CD4-positive, alpha-beta memory T cell (primary cell): ENCODE data around the gene P2RY1. TPM values are rescaled to one million over a fixed set of nuclear protein-coding genes. Genes with fewer than 3 reads are reported as not detected.
"Not testable (repeated sequence)": the region's sequence is repeated elsewhere in the genome, so short reads cannot be mapped to it uniquely, and the experiment has no call there.

Experiments
- CTCF ChIA-PET: fragments of 350-600 bp; sonication (Branson Sonifier 250); formaldehyde crosslinking; loops from one replicate; lab custom pipeline; 2021; ENCODE audit warnings: inconsistent platforms; ENCODE audit not compliant: partially characterized antibody; lab: Charles Lee
- POLR2A ChIA-PET: fragments of 350-600 bp; sonication (Branson Sonifier 250); formaldehyde crosslinking; loops from one replicate; lab custom pipeline; 2021; ENCODE audit not compliant: partially characterized antibody; lab: Charles Lee
- DNase-seq, 5 donors: peaks; one replicate each; pipeline versions ENCODE4 v3.0.0 to v3.0.0-alpha.2; 2020 to 2022; ENCODE audit warnings: mixed read lengths in 1 of 5
- H3K27ac ChIP-seq: one replicate; pipeline ENCODE4 v1.7.0; 2013; ENCODE audit warnings: low read depth, low read length
- H3K27me3 ChIP-seq: 2 replicates; pipeline ENCODE4 v1.7.0; 2013; ENCODE audit warnings: mild to moderate bottlenecking, low read length, moderate library complexity; ENCODE audit not compliant: insufficient read depth
- H3K36me3 ChIP-seq: 2 replicates; pipeline ENCODE4 v1.7.0; 2013; ENCODE audit warnings: mild to moderate bottlenecking, low read length, moderate library complexity; ENCODE audit not compliant: insufficient read depth
- H3K4me1 ChIP-seq: 2 replicates; pipeline ENCODE4 v1.7.0; 2013; ENCODE audit warnings: mild to moderate bottlenecking, low read length, moderate library complexity; ENCODE audit not compliant: insufficient read depth
- H3K4me3 ChIP-seq, 2 donors: one replicate each; pipeline ENCODE4 v1.7.0; 2013; ENCODE audit warnings: low read length in 2 of 2, mild to moderate bottlenecking in 1 of 2
- H3K9me3 ChIP-seq, 2 donors: one replicate each; pipeline ENCODE4 v1.7.0; 2013; ENCODE audit warnings: low read length in 2 of 2, control low read depth in 1 of 2; ENCODE audit not compliant: control insufficient read depth in 1 of 2
- H3K27ac Mint-ChIP-seq, 7 donors: one replicate each; pipeline ENCODE4 v1.8.0; 2020 to 2021; ENCODE audit warnings: mixed read lengths in 7 of 7, mild to moderate bottlenecking in 6 of 7, inconsistent platforms in 3 of 7, moderate library complexity in 3 of 7
- H3K27me3 Mint-ChIP-seq, 2 donors: one replicate each; pipeline ENCODE4 v1.8.0; 2020 to 2021; ENCODE audit warnings: mixed read lengths in 2 of 2
- H3K36me3 Mint-ChIP-seq, 2 donors: one replicate each; pipeline ENCODE4 v1.8.0; 2020 to 2021; ENCODE audit warnings: mixed read lengths in 2 of 2, inconsistent platforms in 1 of 2, mild to moderate bottlenecking in 1 of 2
- H3K4me1 Mint-ChIP-seq, 4 donors: one replicate each; pipeline ENCODE4 v1.8.0; 2020 to 2021; ENCODE audit warnings: mixed read lengths in 4 of 4, mild to moderate bottlenecking in 1 of 4
- H3K4me3 Mint-ChIP-seq, 8 donors: one replicate each; pipeline ENCODE4 v1.8.0; 2020 to 2021; ENCODE audit warnings: mixed read lengths in 8 of 8, mild to moderate bottlenecking in 7 of 8, moderate library complexity in 6 of 8, inconsistent platforms in 3 of 8
- H3K9me3 Mint-ChIP-seq, 8 donors: one replicate each; pipeline ENCODE4 v1.8.0; 2020 to 2021; ENCODE audit warnings: mixed read lengths in 8 of 8, mild to moderate bottlenecking in 5 of 8, inconsistent platforms in 3 of 8, moderate library complexity in 1 of 8
- intact Hi-C: fragments of 100-400 bp; cut with micrococcal nuclease; formaldehyde crosslinking; loops from one replicate; pipeline ENCODE4 v1.15.1; 2023
- polyA plus RNA-seq, 2 donors: library from polyadenylated mRNA; unstranded; fragments of 300-500 nt; fragmentation: Illumina TruSeq; gene quantifications; one replicate each; pipeline ENCODE4 v1.2.3, GENCODE V29; 2021
- total RNA-seq, 2 experiments: library from RNA; stranded (reverse); gene quantifications; one replicate each; pipeline ENCODE4 v1.2.3, GENCODE V29; 2021

The P2RY1 gene
- total and polyA plus RNA-seq, 4 experiments from 2014 or later: 0.08 to 0.09 TPM; not detected in 2

DNA sequence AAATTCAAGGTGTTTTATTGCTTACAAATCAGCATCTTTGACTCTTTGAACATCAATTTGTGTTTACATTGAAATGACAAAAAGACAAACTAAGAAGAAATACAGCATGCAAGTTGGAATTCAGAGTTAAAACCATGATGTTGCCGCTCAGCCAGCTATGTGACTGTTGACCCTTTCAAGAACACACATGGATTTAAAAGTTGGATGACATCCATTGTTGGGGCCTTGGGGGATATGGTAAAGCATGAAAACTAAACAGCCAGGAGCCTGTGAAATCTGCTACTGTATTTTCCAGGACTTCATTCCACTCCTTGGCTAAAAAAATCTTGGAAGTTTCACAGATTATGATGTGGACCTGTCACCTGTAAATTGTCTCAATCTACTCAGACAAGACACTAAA is 4.6 kb downstream of the P2RY1 start:
- ChIA-PET POLR2A (no interaction called here), CTCF (no interaction called here)
- Histone ChIP-seq H3K4me1 (peaks cover 3% of the 10 kb centered on the region), H3K36me3 (no peaks in the 10 kb centered on the region), H3K4me3 (no peak overlapping the region), H3K27ac (no peak overlapping the region), H3K27me3 (no peaks in the 10 kb centered on the region), H3K9me3 (no peaks in the 10 kb centered on the region)
- no peak for DNase-seq
- H3K27ac Mint-ChIP-seq: no peak overlapping the region
- H3K36me3 Mint-ChIP-seq: no peaks in the 10 kb centered on the region
- H3K9me3 Mint-ChIP-seq: peaks cover 0 to 1% (median 0%) of the 10 kb centered on the region in 8 donors
- peaks cover 15 to 18% of the 10 kb centered on the region in 2 donors for H3K27me3 Mint-ChIP-seq
- H3K4me1 Mint-ChIP-seq: peaks cover 4 to 18% (median 8%) of the 10 kb centered on the region in 4 donors
- intact Hi-C loops: no loop called here
- no peak overlapping the region for H3K4me3 Mint-ChIP-seq

DNA sequence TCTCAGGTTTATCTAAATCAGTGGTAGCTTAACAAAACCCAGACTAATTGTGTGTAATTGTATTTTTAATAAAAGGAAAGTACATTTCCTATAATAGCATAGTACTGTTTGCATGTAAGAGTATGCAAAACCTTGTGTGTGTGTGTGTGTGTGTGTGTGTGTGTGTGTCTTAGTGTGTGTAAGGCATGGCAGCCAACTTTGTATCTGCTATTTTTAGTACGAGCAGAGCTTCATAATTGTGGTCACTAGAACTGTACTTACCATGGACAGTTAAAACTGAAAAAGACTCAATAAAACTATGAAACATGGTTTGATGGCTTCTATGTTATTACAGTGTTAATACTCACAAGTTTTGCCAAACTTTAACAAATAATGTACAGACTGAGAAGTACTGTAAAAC is 6.2 kb downstream of the P2RY1 start:
- H3K4me1 Mint-ChIP-seq: peaks cover 0 to 5% (median 3%) of the 10 kb centered on the region in 4 donors
- H3K4me3 Mint-ChIP-seq: no peak overlapping the region
- no peaks in the 10 kb centered on the region for H3K36me3 ChIP-seq
- ChIA-PET POLR2A (no interaction called here), CTCF (no interaction called here)
- no peaks in the 10 kb centered on the region for H3K9me3 ChIP-seq
- no peak overlapping the region for H3K27ac Mint-ChIP-seq
- no peaks in the 10 kb centered on the region for H3K4me1 ChIP-seq
- DNase-seq: no peak
- no peak overlapping the region for H3K4me3 ChIP-seq
- intact Hi-C loops: no loop called here
- H3K27me3 Mint-ChIP-seq: peaks cover 9% of the 10 kb centered on the region in 2 donors
- no peaks in the 10 kb centered on the region for H3K27me3 ChIP-seq
- no peaks in the 10 kb centered on the region for H3K9me3 Mint-ChIP-seq
- H3K27ac ChIP-seq: no peak overlapping the region
- H3K36me3 Mint-ChIP-seq: no peaks in the 10 kb centered on the region

DNA sequence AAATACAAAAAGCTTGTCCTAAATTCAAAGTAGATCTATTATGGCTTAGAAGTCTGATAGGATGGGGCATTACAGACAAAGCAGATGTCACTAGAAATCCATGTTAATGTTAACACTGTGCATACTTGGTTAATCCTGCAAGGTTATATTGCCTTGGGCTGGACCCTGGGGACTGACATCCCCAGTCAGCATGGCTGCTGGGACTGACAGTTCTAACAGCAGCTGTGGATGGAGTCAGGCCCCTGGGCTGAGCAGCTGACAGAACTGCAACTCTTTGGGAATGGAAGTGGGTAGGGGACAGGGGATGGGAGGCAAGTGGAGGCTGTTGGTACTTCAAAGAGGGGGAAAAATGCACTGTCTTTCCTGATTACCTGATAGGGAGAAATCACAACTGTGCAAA is 7.5 kb downstream of the P2RY1 start:
- Histone ChIP-seq H3K36me3 (no peaks in the 10 kb centered on the region), H3K4me1 (no peaks in the 10 kb centered on the region), H3K4me3 (no peak overlapping the region), H3K9me3 (no peaks in the 10 kb centered on the region), H3K27me3 (no peaks in the 10 kb centered on the region), H3K27ac (no peak overlapping the region)
- H3K9me3 Mint-ChIP-seq: peaks cover 0 to 2% (median under 1%) of the 10 kb centered on the region in 8 donors
- no peaks in the 10 kb centered on the region for H3K4me1 Mint-ChIP-seq
- H3K27me3 Mint-ChIP-seq: peaks cover 3 to 4% of the 10 kb centered on the region in 2 donors
- intact Hi-C loops: no loop called here
- no peak for DNase-seq
- no peak overlapping the region for H3K27ac Mint-ChIP-seq
- CTCF ChIA-PET: no interaction called here
- no peaks in the 10 kb centered on the region for H3K36me3 Mint-ChIP-seq
- H3K4me3 Mint-ChIP-seq: no peak overlapping the region
- POLR2A ChIA-PET: no interaction called here

DNA sequence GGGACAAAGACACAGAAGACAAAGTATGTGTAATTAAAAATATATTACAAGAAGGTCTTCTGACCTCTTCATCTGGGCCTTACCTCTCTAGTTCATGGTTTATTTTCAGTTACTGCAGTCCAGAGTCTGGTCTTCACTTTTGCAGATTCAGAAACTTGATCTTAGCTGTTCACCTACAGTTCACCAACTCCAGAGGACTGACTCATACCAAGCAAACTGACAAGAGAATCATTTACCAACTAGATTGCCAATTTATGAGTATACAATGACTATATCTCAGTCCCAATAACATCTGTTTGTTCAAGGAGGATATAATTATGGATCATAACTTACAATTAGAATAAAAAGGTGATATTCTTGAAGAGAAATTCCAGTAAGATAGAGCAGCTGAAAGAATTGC is 9.0 kb downstream of the P2RY1 start:
- intact Hi-C loops: no loop called here
- Histone ChIP-seq H3K27ac (no peak overlapping the region), H3K27me3 (no peaks in the 10 kb centered on the region), H3K36me3 (no peaks in the 10 kb centered on the region), H3K9me3 (no peaks in the 10 kb centered on the region), H3K4me3 (no peak overlapping the region), H3K4me1 (no peaks in the 10 kb centered on the region)
- Mint-ChIP-seq H3K27me3 (peaks cover 3 to 5% of the 10 kb centered on the region in 2 donors), H3K4me1 (no peaks in the 10 kb centered on the region), H3K36me3 (no peaks in the 10 kb centered on the region), H3K27ac (no peak overlapping the region), H3K9me3 (peaks cover 0 to 12% (median 5%) of the 10 kb centered on the region in 8 donors), H3K4me3 (no peak overlapping the region)
- DNase-seq: no peak
- CTCF ChIA-PET: no interaction called here
- POLR2A ChIA-PET: no interaction called here

DNA sequence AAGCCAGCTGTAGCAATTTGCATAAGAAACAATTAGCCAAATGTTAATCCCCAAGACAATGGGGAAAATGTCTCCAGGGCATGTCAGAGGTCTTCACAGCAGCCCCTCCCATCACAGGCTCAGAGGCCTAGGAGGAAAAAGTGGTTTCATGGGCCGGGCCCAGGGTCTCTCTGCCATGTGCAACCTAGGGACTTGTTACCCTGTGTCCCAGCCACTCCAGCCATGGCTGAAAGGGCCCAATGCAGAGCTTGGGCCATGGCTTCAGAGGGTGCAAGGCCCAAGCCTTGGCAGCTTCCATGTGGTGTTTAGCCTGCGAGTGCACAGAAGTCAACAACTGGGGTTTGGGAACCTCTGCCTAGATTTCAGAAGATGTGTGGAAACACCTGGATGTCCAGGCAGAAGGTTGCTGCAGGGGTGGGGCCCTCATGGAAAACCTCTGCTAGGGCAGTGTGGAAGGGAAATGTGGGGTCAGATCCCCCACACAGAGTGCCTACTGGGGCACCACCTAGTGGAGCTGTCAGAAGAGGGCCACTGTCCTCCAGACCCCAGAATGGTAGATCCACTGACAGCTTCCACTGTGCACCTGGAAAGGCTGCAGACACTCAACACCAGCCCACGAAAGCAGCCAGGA is 11.8 kb downstream of the P2RY1 start:
- H3K4me1 Mint-ChIP-seq, intact Hi-C loops, POLR2A ChIA-PET, H3K9me3 ChIP-seq, H3K27me3 ChIP-seq, H3K27ac ChIP-seq, H3K27me3 Mint-ChIP-seq, H3K36me3 ChIP-seq, CTCF ChIA-PET, H3K27ac Mint-ChIP-seq, H3K36me3 Mint-ChIP-seq, H3K4me1 ChIP-seq, H3K4me3 ChIP-seq, DNase-seq, H3K4me3 Mint-ChIP-seq: not testable (repeated sequence)
- H3K9me3 Mint-ChIP-seq: peaks cover 0 to 12% (median 5%) of the 10 kb centered on the region in 8 donors

DNA sequence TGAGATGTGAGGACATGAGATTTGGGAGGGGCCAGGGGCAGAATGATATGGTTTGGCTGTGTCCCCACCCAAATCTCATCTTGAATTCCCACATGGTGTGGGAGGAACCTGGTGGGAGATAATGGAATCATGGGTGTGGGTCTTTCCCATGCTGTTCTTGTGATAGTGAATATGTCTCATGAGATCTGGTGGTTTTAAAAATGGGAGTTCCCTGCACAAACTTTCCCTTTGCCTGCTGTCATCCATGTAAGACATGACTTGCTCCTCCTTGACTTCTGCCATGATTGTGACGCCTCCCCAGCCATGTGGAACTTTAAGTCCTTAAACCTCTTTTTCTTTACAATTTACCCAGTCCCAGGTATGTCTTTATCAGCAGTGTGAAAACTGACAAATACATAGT is 12.7 kb downstream of the P2RY1 start:
- intact Hi-C loops: not testable (repeated sequence)

DNA sequence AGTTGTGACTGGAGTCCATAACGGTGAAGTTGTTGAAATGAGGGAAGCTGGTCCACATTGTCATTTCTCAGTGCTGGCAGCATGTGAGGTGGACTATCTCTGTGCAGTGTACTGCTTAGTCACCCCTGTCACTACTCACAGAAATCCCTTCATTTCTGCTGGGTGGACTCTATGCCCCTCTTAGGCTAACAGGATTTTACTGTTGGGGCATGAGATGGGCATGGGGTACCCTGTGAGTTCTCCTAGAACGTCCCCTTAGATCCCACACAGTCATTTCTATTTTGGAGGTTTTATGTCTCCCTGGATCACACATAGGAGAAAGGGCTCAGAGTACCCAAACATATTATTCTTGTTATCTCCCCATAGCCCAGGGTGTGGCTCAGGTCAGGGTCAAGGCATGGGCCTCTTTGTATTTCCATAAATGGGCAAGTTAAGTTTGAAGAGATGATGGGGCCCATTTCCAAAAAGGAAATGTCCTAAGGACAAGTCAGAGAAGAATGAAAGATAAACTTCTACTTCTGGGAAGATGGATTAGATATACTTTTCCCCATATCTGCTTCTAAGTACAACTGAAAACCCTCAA is 15.2 kb downstream of the P2RY1 start:
- Mint-ChIP-seq H3K27ac (no peak overlapping the region), H3K36me3 (no peaks in the 10 kb centered on the region), H3K27me3 (peaks cover 2 to 6% of the 10 kb centered on the region in 2 donors), H3K9me3 (peaks cover 0 to 12% (median 5%) of the 10 kb centered on the region in 8 donors), H3K4me1 (no peaks in the 10 kb centered on the region), H3K4me3 (no peak overlapping the region)
- Histone ChIP-seq H3K4me1 (no peaks in the 10 kb centered on the region), H3K9me3 (no peaks in the 10 kb centered on the region), H3K36me3 (no peaks in the 10 kb centered on the region), H3K27ac (no peak overlapping the region), H3K27me3 (no peaks in the 10 kb centered on the region), H3K4me3 (no peak overlapping the region)
- DNase-seq: no peak
- intact Hi-C loops: no loop called here
- CTCF ChIA-PET: no interaction called here
- POLR2A ChIA-PET: no interaction called here

More for the DNA sequence above, 12.7 kb downstream of the P2RY1 start:
- H3K36me3 Mint-ChIP-seq, H3K27ac ChIP-seq, H3K4me3 Mint-ChIP-seq, H3K36me3 ChIP-seq, POLR2A ChIA-PET, H3K9me3 ChIP-seq, H3K27ac Mint-ChIP-seq, CTCF ChIA-PET, H3K4me1 ChIP-seq, DNase-seq, H3K27me3 ChIP-seq, H3K4me1 Mint-ChIP-seq, H3K4me3 ChIP-seq, H3K27me3 Mint-ChIP-seq: not testable (repeated sequence)
- peaks cover 0 to 12% (median 5%) of the 10 kb centered on the region in 8 donors for H3K9me3 Mint-ChIP-seq
